CD14-positive monocyte (primary cell): ENCODE data around the gene PREP. TPM values are rescaled to one million over a fixed set of nuclear protein-coding genes. Genes with fewer than 3 reads are reported as not detected.

Experiments used
- DNase-seq, 3 donors: peaks; one replicate each; pipeline ENCODE4 v3.0.0-alpha.2; 2011 to 2022
- H2AFZ ChIP-seq: 2 replicates; pipeline ENCODE4 v1.6.0; 2012; ENCODE audit warnings: mild to moderate bottlenecking, low read depth, low read length, inconsistent platforms; ENCODE audit not compliant: insufficient read depth, poor library complexity, severe bottlenecking
- H3K27ac ChIP-seq, 2 donors: 1 replicate in 1 of 2; 2 replicates in 1 of 2; pipeline ENCODE4 v1.5.1; 2012 to 2013; ENCODE audit warnings: low read length in 2 of 2, control low read depth in 1 of 2, inconsistent platforms in 1 of 2, low read depth in 1 of 2, mild to moderate bottlenecking in 1 of 2
- H3K27me3 ChIP-seq, 2 donors: one replicate each; pipeline versions ENCODE4 v1.6.0 to v1.6.1; 2011 to 2013; ENCODE audit warnings: low read length in 2 of 2; ENCODE audit not compliant: control insufficient read depth in 2 of 2, insufficient read depth in 2 of 2
- H3K36me3 ChIP-seq, 2 donors: replicated peaks in 1 of 2; 1 replicate in 1 of 2; 2 replicates in 1 of 2; pipeline versions ENCODE4 v1.5.1 to v1.6.1; 2012 to 2013; ENCODE audit warnings: low read length in 2 of 2, control low read depth in 1 of 2, inconsistent platforms in 1 of 2, mild to moderate bottlenecking in 1 of 2; ENCODE audit not compliant: insufficient read depth in 2 of 2, control insufficient read depth in 1 of 2
- H3K4me1 ChIP-seq, 2 donors: 1 replicate in 1 of 2; 2 replicates in 1 of 2; pipeline versions ENCODE4 v1.5.1 to v1.6.1; 2012 to 2013; ENCODE audit warnings: low read length in 2 of 2, control low read depth in 1 of 2, inconsistent platforms in 1 of 2, mild to moderate bottlenecking in 1 of 2, moderate library complexity in 1 of 2; ENCODE audit not compliant: insufficient read depth in 2 of 2, control insufficient read depth in 1 of 2
- H3K4me2 ChIP-seq: replicated peaks from 2 replicates; pipeline ENCODE3; 2012; ENCODE audit warnings: low read length, moderate library complexity, mild to moderate bottlenecking; ENCODE audit not compliant: poor library complexity, severe bottlenecking; ENCODE audit errors: extremely low read depth
- H3K4me3 ChIP-seq, 3 experiments: fragments of 200-600 bp in 1 of 3; sonication (generic) in 1 of 3; replicated peaks in 1 of 3; 1 replicate in 2 of 3; 2 replicates in 1 of 3; pipeline ENCODE4 v1.5.1; 2011 to 2013; ENCODE audit warnings: low read length in 3 of 3, mild to moderate bottlenecking in 3 of 3, control low read depth in 2 of 3, low read depth in 2 of 3, inconsistent platforms in 1 of 3, moderate library complexity in 1 of 3
- H3K79me2 ChIP-seq: 2 replicates; pipeline ENCODE4 v1.6.0; 2012; ENCODE audit warnings: mild to moderate bottlenecking, control low read depth, inconsistent platforms, low read length, moderate library complexity; ENCODE audit not compliant: insufficient read depth
- H3K9ac ChIP-seq: 2 replicates; pipeline ENCODE4 v1.6.0; 2017; ENCODE audit warnings: low read length, mild to moderate bottlenecking; ENCODE audit not compliant: insufficient read depth, poor library complexity, severe bottlenecking
- H3K9me3 ChIP-seq, 2 donors: replicated peaks in 1 of 2; 1 replicate in 1 of 2; 2 replicates in 1 of 2; pipeline versions ENCODE4 v1.5.1 to v1.6.1; 2012 to 2013; ENCODE audit warnings: low read length in 2 of 2, control low read depth in 1 of 2; ENCODE audit not compliant: control insufficient read depth in 1 of 2, insufficient read depth in 1 of 2
- H4K20me1 ChIP-seq: 2 replicates; pipeline ENCODE4 v1.6.0; 2012; ENCODE audit warnings: mild to moderate bottlenecking, low read length, control low read depth, moderate library complexity; ENCODE audit not compliant: insufficient read depth
- H3K27ac Mint-ChIP-seq, 7 donors: one replicate each; pipeline ENCODE4 v1.8.0; 2020; ENCODE audit warnings: mild to moderate bottlenecking in 7 of 7, mixed read lengths in 7 of 7, moderate library complexity in 6 of 7, inconsistent platforms in 2 of 7
- H3K27me3 Mint-ChIP-seq, 3 donors: one replicate each; pipeline ENCODE4 v1.8.0; 2021 to 2022; ENCODE audit warnings: low read depth in 3 of 3, mild to moderate bottlenecking in 3 of 3, mixed read lengths in 3 of 3, moderate library complexity in 3 of 3, inconsistent platforms in 1 of 3
- H3K36me3 Mint-ChIP-seq, 2 donors: one replicate each; pipeline ENCODE4 v1.8.0; 2020; ENCODE audit warnings: mixed read lengths in 2 of 2, inconsistent platforms in 1 of 2, mild to moderate bottlenecking in 1 of 2
- H3K4me1 Mint-ChIP-seq: one replicate; pipeline ENCODE4 v1.8.0; 2020; ENCODE audit warnings: mild to moderate bottlenecking, mixed read lengths
- H3K4me3 Mint-ChIP-seq, 2 donors: one replicate each; pipeline ENCODE4 v1.8.0; 2020; ENCODE audit warnings: mild to moderate bottlenecking in 2 of 2, mixed read lengths in 2 of 2, moderate library complexity in 1 of 2
- H3K9me3 Mint-ChIP-seq, 7 donors: one replicate each; pipeline ENCODE4 v1.8.0; 2020 to 2022; ENCODE audit warnings: mixed read lengths in 7 of 7, mild to moderate bottlenecking in 6 of 7, moderate library complexity in 6 of 7, inconsistent platforms in 2 of 7
- CTCF ChIP-seq: fragments of 200-600 bp; IDR thresholded peaks from one replicate; pipeline ENCODE4 v1.8.0; 2022; ENCODE audit warnings: antibody characterized with exemption, mild to moderate bottlenecking
- WGBS: methylation state at CpG from one replicate; pipeline ENCODE4 v1.1.5; 2013; ENCODE audit warnings: missing lambda C conversion rate; ENCODE audit not compliant: insufficient coverage; 5-methylcytosine and 5-hydroxymethylcytosine counted together
- intact Hi-C, 2 donors: fragments of 100-400 bp; cut with micrococcal nuclease; formaldehyde crosslinking; loops; one replicate each; pipeline versions ENCODE4 v1.15.0 to v1.15.1; 2023
- polyA plus RNA-seq, 3 donors: library from polyadenylated mRNA; depleted of rRNA in 1 of 3; unstranded in 2 of 3; stranded (reverse) in 1 of 3; fragments of 300-500 nt in 2 of 3; fragments of >200 nt in 1 of 3; fragmentation: Illumina TruSeq in 2 of 3; gene quantifications; 1 replicate in 2 of 3; 2 replicates in 1 of 3; pipeline ENCODE4 v1.2.3, GENCODE V29; 2012 to 2021

The PREP gene
- polyA plus RNA-seq, 3 donors = 21.4 to 40.8 (median 30.7) TPM

- Mint-ChIP-seq H3K4me3 (no peak overlapping the region), H3K4me1 (no peaks in the 10 kb centered on the region), H3K27me3 (peaks cover 0 to 3% (median 3%) of the 10 kb centered on the region in 3 donors), H3K36me3 (peaks cover 77% of the 10 kb centered on the region in 2 donors), H3K9me3 (peaks cover 0 to 2% (median 0%) of the 10 kb centered on the region in 7 donors), H3K27ac (no peak overlapping the region)
- Histone ChIP-seq H3K9me3 (no peaks in the 10 kb centered on the region), H3K4me2 (no peak overlapping the region), H3K79me2 (no peaks in the 10 kb centered on the region), H3K9ac (no peak overlapping the region), H3K4me1 (no peaks in the 10 kb centered on the region), H2AFZ (no peak overlapping the region), H3K4me3 (no peak overlapping the region), H3K36me3 (peaks cover 77 to 82% of the 10 kb centered on the region in 2 donors), H4K20me1 (no peaks in the 10 kb centered on the region), H3K27me3 (no peaks in the 10 kb centered on the region), H3K27ac (no peak overlapping the region)
- intact Hi-C loops = no loop called here
- TF ChIP-seq CTCF = no peak
- WGBS = 87% methylated on average over 17 of the region's 20 CpGs
- no peak for DNase-seq
Measured at GRCh38 chr6:105278035-105278434, 124.8 kb downstream of the PREP start.

GRCh38 chr6:105276374-105276773, 126.5 kb downstream of the PREP start:
- no peak for TF ChIP-seq CTCF
- H3K4me3 Mint-ChIP-seq = no peak overlapping the region
- Histone ChIP-seq H3K4me1 (no peaks in the 10 kb centered on the region), H3K9me3 (no peaks in the 10 kb centered on the region), H3K4me2 (no peak overlapping the region), H4K20me1 (no peaks in the 10 kb centered on the region), H3K27me3 (no peaks in the 10 kb centered on the region), H3K36me3 (peaks cover 60 to 65% of the 10 kb centered on the region in 2 donors), H3K27ac (no peak overlapping the region), H3K79me2 (no peaks in the 10 kb centered on the region), H2AFZ (no peak overlapping the region), H3K9ac (no peak overlapping the region), H3K4me3 (no peak overlapping the region)
- peaks cover 60% of the 10 kb centered on the region in 2 donors for H3K36me3 Mint-ChIP-seq
- DNase-seq = no peak
- WGBS = no CpG with 5 or more reads among the region's 3 CpGs
- H3K9me3 Mint-ChIP-seq = peaks cover 0 to 2% (median 0%) of the 10 kb centered on the region in 7 donors
- peaks cover 0 to 3% (median 3%) of the 10 kb centered on the region in 3 donors for H3K27me3 Mint-ChIP-seq
- H3K4me1 Mint-ChIP-seq = no peaks in the 10 kb centered on the region
- intact Hi-C loops = no loop called here
- H3K27ac Mint-ChIP-seq = no peak overlapping the region
